MV-4-11 (cell line): ENCODE data around the gene SLC13A3.

Experiments
- DNase-seq: peaks from one replicate; lab custom pipeline; 2025; lab: John Stamatoyannopoulos, UW

SLC13A3 gene

GRCh38 chr20:46635514-46636136 is 15.6 kb downstream of the SLC13A3 start:
- DNase-seq, result peak; percentile 94

DNA sequence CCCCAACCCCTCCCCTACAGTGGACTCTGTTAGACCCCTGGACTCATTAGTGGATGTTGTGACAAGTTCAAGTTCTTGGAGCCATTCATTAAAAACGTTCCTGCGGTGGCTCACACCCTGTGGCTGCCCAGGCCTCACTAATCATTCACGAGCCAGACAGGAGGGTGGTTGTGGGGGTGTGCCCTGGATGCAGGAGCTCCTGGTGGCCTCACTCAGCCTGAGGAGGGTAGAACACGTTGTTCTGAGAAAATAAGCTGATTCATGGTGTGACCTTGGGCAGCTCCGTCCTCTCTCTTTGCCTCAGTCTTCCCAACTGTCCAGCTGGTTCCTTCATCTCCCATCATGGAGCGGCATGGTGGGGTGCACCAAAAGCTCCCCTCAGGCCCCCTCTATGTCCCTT is 16.7 kb downstream of the SLC13A3 start:
- DNase-seq, result no peak

GRCh38 chr20:46631874-46632446 is 19.3 kb downstream of the SLC13A3 start:
- no peak for DNase-seq

DNA sequence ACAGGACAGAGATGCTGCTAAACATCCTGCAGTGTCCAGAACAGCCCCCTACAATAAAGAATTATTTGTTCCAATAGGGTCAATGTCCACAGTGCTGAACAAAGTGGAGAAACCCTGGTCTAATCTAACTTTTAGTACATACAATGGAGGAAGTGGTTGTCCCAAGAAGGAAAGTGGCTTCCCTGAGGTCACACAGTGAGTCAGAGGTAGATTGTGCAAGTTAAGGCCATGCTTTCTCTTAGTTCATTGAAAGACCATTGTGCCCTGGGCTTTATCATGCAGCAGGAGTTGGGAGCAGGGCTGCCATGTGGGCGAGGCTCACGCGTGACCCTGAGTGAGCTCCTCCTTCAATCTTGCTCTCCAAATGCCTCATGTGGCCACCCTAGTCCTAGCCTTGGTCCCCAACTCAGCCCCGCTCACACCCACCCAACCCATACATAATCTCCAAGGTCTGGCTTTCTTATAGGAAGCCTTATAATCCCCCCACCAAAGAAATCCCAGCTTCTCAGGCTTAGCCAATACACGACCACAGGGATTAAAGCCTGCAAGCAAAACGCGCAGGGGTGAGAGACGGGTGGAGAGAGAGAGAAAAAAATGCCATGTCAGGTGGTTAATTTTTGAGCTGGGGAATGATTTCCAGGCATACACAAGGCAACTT is 19.9 kb downstream of the SLC13A3 start:
- peak; percentile 99 for DNase-seq

DNA sequence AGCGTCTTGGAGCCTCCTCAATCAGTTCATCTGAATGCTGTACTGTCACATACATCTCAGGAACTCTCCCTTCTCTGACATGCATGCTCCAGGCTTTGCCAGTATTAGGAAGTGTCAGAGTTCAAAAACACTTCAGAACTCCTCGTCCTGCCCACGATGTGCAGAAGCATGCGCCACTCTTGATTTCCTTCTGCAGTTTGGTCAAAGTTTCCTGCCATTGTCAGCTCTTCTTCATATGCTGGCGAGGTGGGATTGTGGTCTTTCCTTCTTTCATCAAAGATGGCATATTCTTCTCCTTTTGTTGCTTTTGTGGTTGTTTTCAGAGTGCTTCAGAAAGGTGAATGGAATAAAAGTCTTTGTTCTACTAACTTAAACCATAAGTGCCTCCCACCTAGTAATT is 21.0 kb downstream of the SLC13A3 start:
- DNase-seq, result peak; percentile 34

- DNase-seq, result no peak
These were observed 21.9 kb downstream of the SLC13A3 start for GRCh38 chr20:46629341-46629740.

DNA sequence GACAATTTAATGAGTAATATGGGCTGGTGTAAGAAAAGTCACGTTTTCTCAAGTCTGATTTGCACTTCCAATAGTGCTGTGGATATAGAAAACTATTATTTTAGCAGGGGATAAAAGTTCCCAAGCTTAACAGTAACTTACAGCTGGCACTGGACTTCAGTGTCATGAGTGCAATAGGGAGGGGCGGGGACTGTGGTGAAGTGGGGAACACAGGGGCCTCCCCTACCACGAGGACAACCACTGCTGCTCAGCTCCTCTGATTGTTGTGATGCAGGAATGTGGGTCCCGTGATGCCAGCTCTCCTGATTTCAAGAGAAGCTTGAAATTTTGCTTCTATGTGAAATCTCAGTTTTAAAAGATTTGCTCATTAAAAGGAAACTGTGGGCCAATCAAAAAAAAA is 24.0 kb downstream of the SLC13A3 start:
- DNase-seq, result no peak

- no peak for DNase-seq
These were observed 24.5 kb downstream of the SLC13A3 start for GRCh38 chr20:46626758-46627157.

GRCh38 chr20:46625875-46626373 is 25.3 kb downstream of the SLC13A3 start:
- DNase-seq, result no peak

DNA sequence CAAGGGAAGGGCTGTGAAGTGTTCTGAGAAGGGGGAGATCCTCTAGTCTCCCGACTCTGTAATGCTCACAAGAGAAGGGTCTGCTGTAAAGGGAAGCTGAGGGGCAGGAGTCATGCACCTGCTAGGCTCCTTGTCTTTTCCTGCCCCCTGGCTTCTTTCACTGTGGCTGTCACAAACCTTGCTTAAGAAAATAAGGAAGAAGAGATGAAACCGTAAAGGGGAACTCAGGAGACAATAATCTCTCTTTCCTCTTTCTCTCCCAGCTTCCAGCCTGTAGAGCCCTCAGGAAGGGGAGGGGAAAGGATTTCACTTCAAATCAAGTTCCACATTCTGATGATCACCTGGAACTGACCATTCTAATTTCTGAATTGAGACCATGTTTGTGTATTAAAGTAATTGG is 26.3 kb downstream of the SLC13A3 start:
- peak; percentile 90 for DNase-seq

- no peak for DNase-seq
These were observed 29.1 kb downstream of the SLC13A3 start for GRCh38 chr20:46622165-46622564.

- no peak for DNase-seq
These were observed 29.8 kb downstream of the SLC13A3 start for GRCh38 chr20:46621492-46621891.

GRCh38 chr20:46619445-46619844 is 31.8 kb downstream of the SLC13A3 start:
- no peak for DNase-seq

DNA sequence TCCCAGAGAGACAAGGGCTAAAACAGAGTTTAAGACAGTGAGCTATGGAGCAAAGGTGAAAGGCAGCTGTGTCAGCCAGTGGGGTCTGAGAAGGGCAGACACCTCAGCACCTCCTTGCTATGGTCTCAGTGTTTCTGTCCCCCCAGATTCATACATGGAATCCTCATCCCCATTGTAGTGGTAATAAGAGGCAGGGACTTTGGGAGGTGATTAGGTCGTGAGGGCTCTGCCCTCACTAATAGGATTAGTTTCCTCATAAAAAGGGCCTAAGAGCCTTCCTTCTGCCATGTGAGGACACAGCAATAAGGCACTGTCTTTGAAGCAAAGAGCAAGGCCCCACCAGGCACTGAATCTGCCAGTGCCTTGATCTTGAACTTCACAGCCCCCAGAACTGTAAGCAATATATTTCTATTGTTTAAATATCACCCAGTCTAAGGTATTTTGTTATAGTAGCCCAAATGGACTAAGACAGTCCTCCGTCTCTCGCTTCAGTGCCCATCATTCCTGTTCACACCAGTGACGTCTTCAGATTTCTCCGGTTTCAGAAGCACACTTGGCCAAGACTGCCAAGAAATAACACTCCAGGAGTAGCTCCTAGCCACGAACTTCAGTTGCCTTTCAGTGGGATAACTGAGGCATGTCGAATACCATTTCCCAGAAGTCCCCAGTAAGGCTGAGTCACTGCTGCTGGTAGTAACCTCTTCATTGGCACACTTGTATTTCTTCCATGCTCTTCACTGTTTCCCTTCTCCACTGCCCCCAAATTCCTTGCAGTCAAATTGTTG is 32.8 kb downstream of the SLC13A3 start:
- DNase-seq, result no peak

DNA sequence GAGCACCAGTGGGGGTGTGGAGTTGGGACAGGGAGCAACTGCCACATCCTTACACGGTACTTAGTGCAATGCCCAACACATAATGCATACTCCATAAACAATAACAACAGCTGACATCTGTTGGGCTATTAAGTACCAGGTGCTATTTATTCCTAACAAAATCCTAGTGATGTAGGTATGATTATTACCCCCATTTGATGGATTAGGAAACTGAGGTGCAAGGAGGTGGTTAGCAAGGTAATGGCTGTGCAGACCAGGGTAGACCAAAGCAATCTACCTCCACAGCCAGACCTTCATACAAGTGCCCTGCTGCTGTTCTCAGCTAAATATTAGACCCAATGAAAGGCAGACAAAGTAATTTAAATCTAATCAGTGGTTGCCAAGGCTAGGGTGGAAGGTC is 36.8 kb downstream of the SLC13A3 start:
- DNase-seq, result no peak

DNA sequence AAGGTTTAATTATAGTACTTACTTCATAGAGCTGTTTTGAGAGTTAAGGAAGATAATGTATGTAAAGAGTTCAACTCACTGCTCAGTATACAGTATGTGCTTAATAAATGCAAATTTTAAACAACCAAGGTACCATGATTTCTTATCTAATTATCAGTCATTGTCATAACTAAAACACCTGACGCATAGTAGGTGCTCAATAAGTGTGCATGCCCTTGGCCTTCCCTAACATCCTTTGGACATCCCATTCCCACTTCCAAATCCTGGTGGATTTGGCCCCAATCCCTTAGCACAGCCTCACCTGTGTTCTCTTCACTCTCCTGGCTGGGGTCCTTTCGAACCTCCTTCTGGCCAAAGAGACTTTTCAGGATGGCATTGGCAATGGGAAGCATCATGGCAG is 41.1 kb downstream of the SLC13A3 start:
- no peak for DNase-seq

- no peak for DNase-seq
These were observed 42.2 kb downstream of the SLC13A3 start for GRCh38 chr20:46609043-46609442.

DNA sequence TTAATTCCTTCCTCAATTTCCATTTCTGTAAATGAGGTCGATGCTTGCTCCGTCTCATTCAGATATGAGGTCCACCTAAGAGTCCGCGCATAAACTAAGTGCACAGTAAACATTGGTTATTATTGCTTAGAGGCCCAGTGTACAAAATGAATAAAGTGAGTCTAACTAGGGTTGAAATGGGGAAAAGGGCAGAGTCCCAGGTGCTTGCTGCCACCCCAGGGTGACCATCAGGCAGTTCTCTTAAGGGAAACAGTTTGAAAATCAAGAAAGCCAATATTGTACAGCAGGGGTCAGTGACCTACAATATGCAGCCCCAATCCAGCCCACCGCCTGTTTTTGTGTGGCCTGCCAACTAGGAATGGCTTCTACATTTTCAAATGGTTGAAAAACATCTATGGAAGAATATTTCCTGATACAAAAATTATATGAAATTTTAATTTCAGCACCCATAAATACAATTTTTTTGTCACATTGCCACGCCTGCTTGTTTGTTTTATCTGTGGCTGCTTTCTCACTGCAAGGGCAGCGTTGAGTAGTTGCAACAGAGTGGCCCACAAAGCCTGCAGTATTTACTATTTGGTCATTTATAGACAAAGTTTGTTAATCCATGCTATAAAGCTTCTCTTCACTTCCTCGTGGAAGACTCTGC is 43.3 kb downstream of the SLC13A3 start:
- DNase-seq, result peak; percentile 68

DNA sequence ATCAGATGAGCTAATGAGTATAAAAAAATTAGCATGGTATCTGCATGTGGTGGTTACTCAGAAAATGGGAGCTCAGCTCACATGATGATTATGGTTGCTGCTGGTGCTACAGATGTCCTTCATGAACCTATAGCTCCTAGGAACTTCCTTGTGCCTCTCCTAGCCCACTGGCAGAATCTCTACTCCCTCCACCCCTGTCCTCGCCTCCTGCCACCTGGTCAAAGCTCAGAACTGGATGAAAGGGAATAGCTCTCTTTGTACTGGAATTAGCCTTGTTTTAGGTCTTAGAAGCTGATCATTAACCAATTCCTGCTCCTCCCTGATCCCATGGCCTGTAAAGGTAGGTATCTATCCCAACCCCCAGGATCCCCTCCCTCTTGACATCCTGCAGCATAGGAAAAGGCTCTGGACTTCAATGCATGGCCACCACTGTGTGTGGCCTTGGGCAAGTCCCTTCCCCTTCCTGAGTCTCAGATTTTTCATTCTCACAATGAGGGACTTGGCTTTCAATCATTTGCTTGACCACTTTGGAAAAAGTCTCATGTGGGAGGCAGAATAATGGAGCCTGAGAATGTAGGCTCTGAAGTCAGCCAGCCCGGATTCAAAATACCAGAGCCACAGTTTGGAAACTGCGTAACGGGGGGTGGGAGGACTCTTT is 43.9 kb downstream of the SLC13A3 start:
- DNase-seq, result no peak

DNA sequence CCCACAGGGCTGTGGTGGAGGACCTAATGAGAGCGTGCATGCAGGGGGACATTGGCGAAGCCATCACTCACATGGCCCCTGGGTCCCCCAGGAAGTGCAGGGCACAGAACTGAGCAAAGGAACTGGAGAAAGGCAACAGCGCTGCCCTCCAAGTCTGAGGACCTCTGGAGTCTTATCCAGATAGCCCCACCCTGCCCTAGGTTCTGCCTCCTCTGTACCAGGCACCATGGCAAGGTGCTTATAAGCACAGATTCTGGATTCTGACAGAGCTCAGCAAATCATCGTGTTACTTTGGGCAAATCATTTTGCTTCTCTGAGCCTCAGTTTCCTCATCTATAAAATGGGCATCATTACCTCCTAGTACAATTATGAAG is 44.5 kb downstream of the SLC13A3 start:
- no peak for DNase-seq

DNA sequence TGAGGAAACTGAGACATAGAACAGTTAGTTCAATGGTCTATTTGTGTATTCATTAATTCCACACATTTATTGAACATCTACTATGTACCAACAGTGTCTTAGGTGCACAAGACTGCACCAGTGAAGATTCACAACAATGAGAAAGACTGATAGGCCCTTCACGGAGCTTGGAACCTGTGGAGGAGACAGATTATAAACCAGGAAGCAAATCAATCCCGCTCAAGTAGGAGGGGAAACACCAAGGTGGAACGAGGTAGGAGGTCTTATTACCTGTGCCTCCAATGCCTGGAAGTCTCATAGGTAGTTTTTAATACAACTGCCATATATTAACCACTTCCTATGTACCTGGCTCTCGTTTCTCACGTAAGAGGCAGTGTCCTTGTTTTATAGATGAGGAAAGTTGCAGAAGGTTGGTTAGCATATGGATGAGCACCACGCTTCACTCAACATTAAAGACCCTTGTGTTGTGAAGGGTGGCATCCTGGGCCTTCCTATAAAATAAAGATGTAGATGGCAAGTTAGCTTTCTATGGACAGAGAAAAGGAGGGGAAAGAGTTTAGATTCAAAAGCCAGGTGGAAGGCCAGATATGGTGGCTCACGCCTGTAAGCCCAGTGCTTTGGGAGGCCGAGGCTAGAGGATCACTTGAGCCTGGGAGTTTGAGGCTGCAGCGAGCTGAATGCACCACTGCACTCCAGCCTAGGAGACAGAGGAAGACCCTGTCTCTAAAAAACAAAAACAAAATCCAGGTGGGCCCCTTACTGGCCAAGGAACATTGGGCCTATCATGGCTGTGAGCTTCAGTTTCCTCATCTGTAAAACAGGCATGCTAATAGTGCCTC is 45.1 kb downstream of the SLC13A3 start:
- DNase-seq, result no peak
